ENCODE measurements around the gene DRAXIN. TPM values are rescaled to one million over a fixed set of nuclear protein-coding genes. Genes with fewer than 3 reads are reported as not detected.

The DRAXIN gene
- polyA plus RNA-seq, 1 donor (not counting 4 experiments of a cell fraction or from before 2014, with no cell fraction given), result not detected

- Histone ChIP-seq H3K79me2 (ENCODE audit: control insufficient read depth, insufficient read depth, low read length) (no peaks in the 10 kb centered on the region), H3K27me3 (ENCODE audit: control insufficient read depth, extremely low read depth, insufficient read depth, low read length) (peaks cover 21% of the 10 kb centered on the region), H3K9me3 (ENCODE audit: control insufficient read depth, low read depth, low read length) (no peaks in the 10 kb centered on the region), H3K9me1 (ENCODE audit: control insufficient read depth, extremely low read depth, insufficient read depth, low read length) (no peaks in the 10 kb centered on the region), H3K4me2 (ENCODE audit: control insufficient read depth, extremely low read depth, insufficient read depth, low read depth, low read length) (peak overlapping the region; percentile 85), H2AFZ (ENCODE audit: control insufficient read depth, low read length) (no peak overlapping the region), H3K4me1 (ENCODE audit: control insufficient read depth, extremely low read depth, insufficient read depth, low read length) (peaks cover 9% of the 10 kb centered on the region), H3K27ac (ENCODE audit: control insufficient read depth, insufficient read depth, low read length) (no peak overlapping the region), H3K4me3 (ENCODE audit: control insufficient read depth in 2 of 3, extremely low read depth in 1 of 3, insufficient read depth in 2 of 3, low read depth in 1 of 3, low read length in 3 of 3) (no peak overlapping the region), H4K20me1 (ENCODE audit: control insufficient read depth, extremely low read depth, insufficient read depth, low read length) (no peaks in the 10 kb centered on the region), H3K9ac (ENCODE audit: control insufficient read depth, extremely low read depth, insufficient read depth, low read length) (no peak overlapping the region), H3K36me3 (ENCODE audit: control insufficient read depth in 2 of 2, extremely low read depth in 1 of 2, insufficient read depth in 2 of 2, low read length in 2 of 2) (no peaks in the 10 kb centered on the region)
- dilution Hi-C loops (cut with MboI; ENCODE audit: extremely low pct_ligation_motif_present, low sequenced_read_pairs), result no loop called here
- DNase-seq (ENCODE audit: low read depth, low spot score), result no peak
- FAIRE-seq, result no peak
- TF ChIP-seq EZH2 (IDR thresholded peaks at IDR 0.05; ENCODE audit: low read length), result no peak
- TF ChIP-seq CTCF (optimal IDR thresholded peaks at IDR 0.05 in 1 of 3, IDR thresholded peaks at IDR 0.05 in 1 of 3, conservative IDR thresholded peaks at IDR 0.05 in 1 of 3; ENCODE audit: extremely low read depth in 1 of 3, insufficient read depth in 2 of 3, low read length in 3 of 3), result no peak
Measured at GRCh38 chr1:11720033-11720376, 28.5 kb downstream of the DRAXIN start.

- H3K4me2 ChIP-seq (ENCODE audit: control insufficient read depth, extremely low read depth, insufficient read depth, low read depth, low read length), result no peak overlapping the region
- TF ChIP-seq EZH2 (IDR thresholded peaks at IDR 0.05; ENCODE audit: low read length), result no peak
- TF ChIP-seq CTCF (optimal IDR thresholded peaks at IDR 0.05 in 1 of 3, IDR thresholded peaks at IDR 0.05 in 1 of 3, conservative IDR thresholded peaks at IDR 0.05 in 1 of 3; ENCODE audit: extremely low read depth in 1 of 3, insufficient read depth in 2 of 3, low read length in 3 of 3), result no peak
- DNase-seq (ENCODE audit: low read depth, low spot score), result no peak
- no peaks in the 10 kb centered on the region for H4K20me1 ChIP-seq (ENCODE audit: control insufficient read depth, extremely low read depth, insufficient read depth, low read length)
- H3K9me3 ChIP-seq (ENCODE audit: control insufficient read depth, low read depth, low read length), result no peaks in the 10 kb centered on the region
- no peak for FAIRE-seq
- H3K4me1 ChIP-seq (ENCODE audit: control insufficient read depth, extremely low read depth, insufficient read depth, low read length), result peaks cover 9% of the 10 kb centered on the region
- no peak overlapping the region for H2AFZ ChIP-seq (ENCODE audit: control insufficient read depth, low read length)
- no peak overlapping the region for H3K27ac ChIP-seq (ENCODE audit: control insufficient read depth, insufficient read depth, low read length)
- peaks cover 16% of the 10 kb centered on the region for H3K27me3 ChIP-seq (ENCODE audit: control insufficient read depth, extremely low read depth, insufficient read depth, low read length)
- dilution Hi-C loops (cut with MboI; ENCODE audit: extremely low pct_ligation_motif_present, low sequenced_read_pairs), result no loop called here
- H3K9me1 ChIP-seq (ENCODE audit: control insufficient read depth, extremely low read depth, insufficient read depth, low read length), result no peaks in the 10 kb centered on the region
- no peaks in the 10 kb centered on the region for H3K79me2 ChIP-seq (ENCODE audit: control insufficient read depth, insufficient read depth, low read length)
- H3K9ac ChIP-seq (ENCODE audit: control insufficient read depth, extremely low read depth, insufficient read depth, low read length), result no peak overlapping the region
- H3K4me3 ChIP-seq (ENCODE audit: control insufficient read depth in 2 of 3, extremely low read depth in 1 of 3, insufficient read depth in 2 of 3, low read depth in 1 of 3, low read length in 3 of 3), result no peak overlapping the region
- no peaks in the 10 kb centered on the region for H3K36me3 ChIP-seq (ENCODE audit: control insufficient read depth in 2 of 2, extremely low read depth in 1 of 2, insufficient read depth in 2 of 2, low read length in 2 of 2)
Measured at GRCh38 chr1:11720525-11720924, 29.0 kb downstream of the DRAXIN start.
